SU-DHL-6 (cell line): ENCODE measurements around the gene TRIM10.

Experiments used
- H2AFZ ChIP-seq: fragments of 200-600 bp; sonication (generic); 2 replicates; pipeline ENCODE4 v1.6.1; 2014; ENCODE audit warnings: low read depth, mild to moderate bottlenecking, moderate library complexity, mixed read lengths, antibody characterized with exemption, low read length; ENCODE audit not compliant: severe bottlenecking
- H3F3A ChIP-seq: fragments of 200-600 bp; shearing (Covaris generic); 2 replicates; pipeline ENCODE4 v1.6.0; 2016; ENCODE audit warnings: antibody characterized with exemption, mild to moderate bottlenecking; ENCODE audit not compliant: insufficient read depth
- H3K27ac ChIP-seq: fragments of 200-600 bp; sonication (generic); 2 replicates; pipeline ENCODE4 v1.5.1; 2016; ENCODE audit warnings: low read depth, mild to moderate bottlenecking, low read length, moderate library complexity, mixed read lengths
- H3K27me3 ChIP-seq: fragments of 200-600 bp; sonication (generic), shearing (Covaris generic); 2 replicates; pipeline ENCODE4 v1.6.0; 2014; ENCODE audit warnings: mild to moderate bottlenecking, low read length
- H3K36me3 ChIP-seq: fragments of 200-600 bp; sonication (generic); 2 replicates; pipeline ENCODE4 v1.6.1; 2014; ENCODE audit warnings: mild to moderate bottlenecking, low read length, mixed read lengths
- H3K4me2 ChIP-seq: fragments of 300-600, 200-600 bp; shearing (Covaris generic), sonication (generic); 2 replicates; pipeline ENCODE4 v1.6.0; 2014; ENCODE audit warnings: low read length, low read depth, mild to moderate bottlenecking; ENCODE audit not compliant: poor library complexity, severe bottlenecking
- H3K4me3 ChIP-seq: fragments of 200-600 bp; sonication (generic); 2 replicates; pipeline ENCODE4 v1.5.1; 2014; ENCODE audit warnings: antibody characterized with exemption, low read length, mild to moderate bottlenecking, mixed read lengths; ENCODE audit not compliant: insufficient read depth, poor library complexity, severe bottlenecking
- H3K79me2 ChIP-seq: fragments of 200-600 bp; sonication (generic); 2 replicates; pipeline ENCODE4 v1.6.1; 2014; ENCODE audit warnings: mild to moderate bottlenecking, low read length, moderate library complexity; ENCODE audit not compliant: insufficient read depth
- H3K9ac ChIP-seq: fragments of 200-600 bp; sonication (generic); 2 replicates; pipeline ENCODE4 v1.7.0; 2014; ENCODE audit warnings: mild to moderate bottlenecking, low read length
- H3K9me2 ChIP-seq: fragments of 200-600 bp; sonication (generic); replicated peaks from 2 replicates; pipeline ENCODE4 v1.6.1; 2014; ENCODE audit warnings: low read length; ENCODE audit not compliant: insufficient read depth
- H3K9me3 ChIP-seq: fragments of 200-600 bp; sonication (generic); 2 replicates; pipeline ENCODE4 v1.6.1; 2014; ENCODE audit warnings: low read length, mixed read lengths; ENCODE audit not compliant: insufficient read depth
- H4K20me1 ChIP-seq: fragments of 200-600 bp; sonication (generic); 2 replicates; pipeline ENCODE4 v1.6.1; 2014; ENCODE audit warnings: low read depth, mild to moderate bottlenecking, antibody characterized with exemption, low read length, moderate library complexity, mixed read lengths
- EZH2phosphoT487 ChIP-seq: fragments of 200-600 bp; sonication (generic), shearing (Covaris generic); conservative IDR thresholded peaks from 2 replicates; pipeline ENCODE4 v1.6.1; 2018; ENCODE audit warnings: mild to moderate bottlenecking, antibody characterized with exemption, low read length, moderate library complexity, mixed read lengths
- TF ChIP-seq, protein P1 (sequence below): fragments of 200-600 bp; sonication (generic); IDR thresholded peaks from one replicate; pipeline ENCODE4 v1.5.1; 2017; ENCODE audit warnings: antibody characterized with exemption, mild to moderate bottlenecking, low read length, moderate library complexity; ENCODE audit not compliant: insufficient read depth, poor library complexity, severe bottlenecking

The TRIM10 gene

DNA sequence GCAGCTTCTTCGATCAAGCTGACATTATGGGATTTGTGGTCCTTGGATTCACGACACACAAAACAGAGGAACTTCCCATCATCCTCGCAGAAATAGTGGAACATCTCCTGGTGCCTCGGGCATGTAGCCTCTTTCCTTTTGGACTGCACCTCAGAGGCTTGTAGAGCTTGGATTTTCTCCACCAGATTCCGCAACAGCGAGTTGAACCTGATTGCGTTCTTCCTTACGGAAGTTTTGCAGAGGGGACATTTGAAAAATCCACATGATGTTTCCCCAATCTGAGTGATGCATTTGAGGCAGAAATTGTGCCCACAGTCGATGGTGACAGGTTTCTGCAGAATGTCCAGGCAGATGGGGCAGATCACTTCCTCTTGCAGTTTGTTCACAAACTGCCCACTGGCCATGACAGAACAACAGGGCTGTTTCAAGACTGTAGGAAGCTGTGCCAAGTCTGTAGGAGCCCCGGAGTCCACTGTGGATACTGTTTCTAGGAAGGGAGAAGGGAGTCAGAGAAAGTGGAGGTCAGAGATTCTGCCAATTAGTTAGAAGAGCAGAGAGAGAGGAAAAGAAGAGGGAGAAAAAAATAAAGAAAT, 48.5 kb downstream of the TRIM10 start:
- H3K79me2 ChIP-seq: no peaks in the 10 kb centered on the region
- no peak overlapping the region for H3K27ac ChIP-seq
- H3K9me2 ChIP-seq: no peaks in the 10 kb centered on the region
- H4K20me1 ChIP-seq: no peaks in the 10 kb centered on the region
- no peak overlapping the region for H3K4me2 ChIP-seq
- H3K9ac ChIP-seq: no peak overlapping the region
- H3K27me3 ChIP-seq: no peaks in the 10 kb centered on the region
- no peak overlapping the region for H2AFZ ChIP-seq
- H3K9me3 ChIP-seq: no peaks in the 10 kb centered on the region
- no peaks in the 10 kb centered on the region for H3K36me3 ChIP-seq
- TF ChIP-seq EZH2phosphoT487: no peak
- TF ChIP-seq, protein P1, sequence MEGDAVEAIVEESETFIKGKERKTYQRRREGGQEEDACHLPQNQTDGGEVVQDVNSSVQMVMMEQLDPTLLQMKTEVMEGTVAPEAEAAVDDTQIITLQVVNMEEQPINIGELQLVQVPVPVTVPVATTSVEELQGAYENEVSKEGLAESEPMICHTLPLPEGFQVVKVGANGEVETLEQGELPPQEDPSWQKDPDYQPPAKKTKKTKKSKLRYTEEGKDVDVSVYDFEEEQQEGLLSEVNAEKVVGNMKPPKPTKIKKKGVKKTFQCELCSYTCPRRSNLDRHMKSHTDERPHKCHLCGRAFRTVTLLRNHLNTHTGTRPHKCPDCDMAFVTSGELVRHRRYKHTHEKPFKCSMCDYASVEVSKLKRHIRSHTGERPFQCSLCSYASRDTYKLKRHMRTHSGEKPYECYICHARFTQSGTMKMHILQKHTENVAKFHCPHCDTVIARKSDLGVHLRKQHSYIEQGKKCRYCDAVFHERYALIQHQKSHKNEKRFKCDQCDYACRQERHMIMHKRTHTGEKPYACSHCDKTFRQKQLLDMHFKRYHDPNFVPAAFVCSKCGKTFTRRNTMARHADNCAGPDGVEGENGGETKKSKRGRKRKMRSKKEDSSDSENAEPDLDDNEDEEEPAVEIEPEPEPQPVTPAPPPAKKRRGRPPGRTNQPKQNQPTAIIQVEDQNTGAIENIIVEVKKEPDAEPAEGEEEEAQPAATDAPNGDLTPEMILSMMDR: no peak
- H3K4me3 ChIP-seq: no peak overlapping the region
- no peaks in the 10 kb centered on the region for H3F3A ChIP-seq

DNA sequence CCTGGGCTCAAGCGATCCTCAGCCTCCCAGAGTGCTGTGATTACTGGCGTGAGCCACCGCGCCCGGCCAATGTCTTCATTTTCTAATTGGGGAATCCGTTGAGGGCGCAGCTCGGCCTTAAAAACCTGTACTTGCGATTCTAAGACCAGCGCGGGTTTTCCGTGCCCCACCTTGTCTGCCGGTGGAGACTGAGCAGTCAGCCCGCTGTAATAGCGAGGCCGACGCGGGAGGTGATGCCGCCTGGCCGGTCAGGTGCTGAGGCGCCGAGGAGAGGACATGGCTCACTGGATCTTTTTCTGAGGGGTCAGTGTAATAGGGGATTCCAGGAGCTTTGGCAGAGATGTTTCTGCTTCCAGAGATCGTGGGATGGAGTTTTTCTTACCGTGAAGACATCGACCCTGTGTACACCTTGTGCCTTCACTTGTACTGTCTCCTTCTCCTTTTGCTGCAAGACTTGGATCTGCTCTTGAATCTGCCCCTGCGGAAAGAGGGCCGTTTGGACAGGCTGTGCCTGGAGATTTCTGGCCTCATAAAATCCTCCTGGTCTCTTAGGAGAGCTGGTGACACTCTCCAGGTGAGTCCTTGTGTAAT, 49.6 kb downstream of the TRIM10 start:
- no peak overlapping the region for H3K4me2 ChIP-seq

DNA sequence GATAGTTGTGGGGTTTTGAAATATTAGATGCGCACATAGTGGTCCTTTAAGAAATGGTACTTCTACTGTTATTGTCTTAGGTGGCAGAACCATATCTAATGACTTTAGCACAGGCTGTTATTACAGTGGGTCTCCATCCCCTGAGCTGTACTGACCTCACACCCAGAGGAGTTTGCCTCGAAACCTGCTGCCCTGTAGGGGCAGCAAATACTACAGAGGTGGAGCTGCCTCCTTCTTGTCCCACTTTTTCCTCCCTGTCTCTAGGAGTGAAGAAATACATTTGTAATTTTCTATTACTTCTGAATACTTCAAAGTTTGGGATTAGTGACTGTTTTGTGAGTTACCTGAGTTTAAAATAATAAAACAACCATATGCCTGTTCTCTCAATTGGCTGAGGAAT, 56.4 kb downstream of the TRIM10 start:
- Histone ChIP-seq H3K36me3 (no peaks in the 10 kb centered on the region), H3K27me3 (no peaks in the 10 kb centered on the region), H4K20me1 (no peaks in the 10 kb centered on the region), H3F3A (peaks cover 5% of the 10 kb centered on the region), H3K4me2 (no peak overlapping the region), H2AFZ (no peak overlapping the region), H3K79me2 (no peaks in the 10 kb centered on the region), H3K4me3 (no peak overlapping the region), H3K9ac (no peak overlapping the region), H3K9me3 (no peaks in the 10 kb centered on the region), H3K9me2 (no peaks in the 10 kb centered on the region), H3K27ac (no peak overlapping the region)
- no peak for TF ChIP-seq EZH2phosphoT487
- TF ChIP-seq, protein P1: no peak

More for the DNA sequence above, 49.6 kb downstream of the TRIM10 start:
- TF ChIP-seq, protein P1: no peak
- TF ChIP-seq EZH2phosphoT487: no peak
- Histone ChIP-seq H3K27ac (no peak overlapping the region), H3K9ac (no peak overlapping the region), H3K4me3 (no peak overlapping the region), H3K9me2 (no peaks in the 10 kb centered on the region), H3K9me3 (no peaks in the 10 kb centered on the region), H2AFZ (no peak overlapping the region), H4K20me1 (no peaks in the 10 kb centered on the region), H3K79me2 (no peaks in the 10 kb centered on the region), H3K27me3 (no peaks in the 10 kb centered on the region), H3K36me3 (no peaks in the 10 kb centered on the region), H3F3A (no peaks in the 10 kb centered on the region)
